NCI-H1694 (cell line): ENCODE results near the gene P2RY10.
"Not testable (repeated sequence)": the region's sequence is repeated elsewhere in the genome, so short reads cannot be mapped to it uniquely, and the experiment has no call there.

Experiments used
- DNase-seq: peaks from one replicate; lab custom pipeline; 2025; lab: John Stamatoyannopoulos, UW

P2RY10 gene, protein sequence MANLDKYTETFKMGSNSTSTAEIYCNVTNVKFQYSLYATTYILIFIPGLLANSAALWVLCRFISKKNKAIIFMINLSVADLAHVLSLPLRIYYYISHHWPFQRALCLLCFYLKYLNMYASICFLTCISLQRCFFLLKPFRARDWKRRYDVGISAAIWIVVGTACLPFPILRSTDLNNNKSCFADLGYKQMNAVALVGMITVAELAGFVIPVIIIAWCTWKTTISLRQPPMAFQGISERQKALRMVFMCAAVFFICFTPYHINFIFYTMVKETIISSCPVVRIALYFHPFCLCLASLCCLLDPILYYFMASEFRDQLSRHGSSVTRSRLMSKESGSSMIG

DNA sequence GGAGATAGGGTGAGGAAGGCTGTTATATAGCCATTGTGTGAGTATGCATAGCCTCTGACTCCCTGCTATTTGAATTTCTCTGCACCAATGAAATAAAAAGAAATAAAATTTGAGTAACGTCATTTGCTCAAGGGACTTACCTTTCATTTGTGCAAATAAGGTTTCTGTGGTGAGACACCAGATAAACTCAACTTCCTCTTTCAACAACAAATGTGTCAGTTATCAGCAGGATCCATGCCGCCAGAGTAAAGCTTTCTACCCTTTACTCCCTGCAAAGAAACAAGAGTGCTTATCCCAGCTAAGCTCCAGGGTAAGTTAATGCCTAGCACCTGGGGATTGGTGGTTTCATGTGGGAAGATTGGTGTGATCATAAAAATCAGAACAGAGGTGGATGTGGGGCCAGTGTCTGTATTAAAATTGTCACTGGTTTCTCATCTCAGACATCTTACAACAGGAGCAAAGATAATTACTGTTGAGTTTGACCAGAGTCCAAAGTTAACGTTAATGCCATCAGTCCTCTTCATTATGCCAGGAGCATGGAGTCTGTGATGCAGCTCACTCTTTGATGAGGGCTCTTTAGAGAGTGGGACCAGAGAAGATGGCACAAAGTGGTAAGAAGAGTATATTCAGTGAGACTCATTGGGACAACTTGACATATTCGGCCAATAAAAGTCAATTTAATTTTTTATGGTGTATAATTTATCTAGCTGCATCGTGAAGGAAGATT, at the start of gene P2RY10:
Gene P2RY10, plus strand, starts transcription at position 206 of the 727 bp plus-strand sequence. CDS start 15,130 bp downstream, outside the sequence.
- DNase-seq: no peak

DNA sequence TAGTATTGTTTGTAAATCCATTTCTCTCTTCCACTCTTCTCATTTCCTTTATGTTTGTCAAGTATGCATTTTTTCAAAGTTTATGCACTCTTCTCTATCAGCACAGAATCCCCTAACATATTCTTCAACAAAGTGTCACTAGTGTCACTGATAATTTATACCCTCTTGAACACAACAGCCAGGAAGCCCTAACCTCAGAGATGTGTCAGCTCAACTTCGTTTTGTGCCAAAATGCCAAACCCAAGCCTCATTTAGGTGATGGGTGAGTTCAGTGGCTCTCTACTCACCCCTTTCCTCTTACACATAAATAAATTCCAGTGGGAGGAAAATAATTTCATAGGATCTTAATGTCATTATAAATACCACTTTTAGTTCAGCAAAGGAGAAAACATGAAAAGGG, 22.4 kb upstream of the P2RY10 start:
- DNase-seq: no peak

DNA sequence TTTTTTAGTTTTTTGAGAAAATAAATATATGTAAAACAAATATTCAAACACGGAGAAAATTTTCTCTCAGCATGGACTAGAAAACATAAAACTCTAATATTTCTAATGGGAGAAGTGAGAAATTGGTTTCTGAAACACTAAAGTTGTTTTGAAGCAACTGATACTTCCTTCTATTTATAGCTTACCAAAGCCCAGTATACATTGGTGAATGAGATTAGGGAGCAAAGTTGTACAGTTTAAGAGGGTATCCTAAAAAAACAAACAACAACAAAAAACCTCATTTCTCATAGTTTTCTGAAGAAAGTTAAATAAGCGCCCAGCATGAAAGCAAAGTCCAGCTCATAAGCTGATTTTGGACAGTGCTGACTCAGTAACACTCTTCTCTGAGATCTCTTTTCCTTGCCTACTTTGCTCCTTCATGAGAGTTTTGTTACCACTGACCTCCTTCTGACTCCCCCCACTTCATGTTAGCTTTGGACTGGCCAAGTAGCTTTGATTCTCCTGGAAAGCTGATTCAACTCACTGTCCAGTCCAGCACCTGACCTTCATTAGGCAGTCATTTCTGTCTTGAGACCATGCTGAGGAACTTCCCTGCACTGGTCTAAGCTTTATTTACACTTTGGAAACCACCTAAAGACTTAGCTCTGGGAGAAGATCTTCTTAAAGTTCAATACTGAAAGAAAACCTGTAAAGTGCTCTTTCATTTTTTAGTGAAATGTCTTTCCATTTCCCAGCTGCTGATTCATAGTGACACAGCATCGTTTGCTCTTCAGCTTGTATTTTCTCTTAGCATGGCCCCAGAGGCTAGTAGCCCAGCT, 21.8 kb upstream of the P2RY10 start:
- DNase-seq: no peak

DNA sequence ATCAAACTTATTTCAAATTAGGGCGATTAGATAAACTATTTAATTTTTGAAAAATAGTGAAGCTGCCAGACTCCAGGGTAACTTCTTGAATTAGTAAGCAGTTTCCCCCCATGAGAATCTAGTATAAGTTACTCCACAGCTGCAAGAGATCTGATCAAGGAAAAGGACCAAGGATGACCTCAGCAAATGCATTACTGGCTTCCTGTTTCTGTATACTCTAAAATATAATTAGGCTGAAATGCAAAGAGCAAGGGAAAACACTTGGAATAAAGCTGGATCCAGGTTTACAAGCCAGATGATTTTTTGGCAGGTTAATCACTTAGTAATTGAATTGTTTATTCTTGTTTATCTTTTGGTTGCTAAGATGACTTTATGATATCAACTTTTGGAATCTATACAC, 13.4 kb upstream of the P2RY10 start:
- no peak for DNase-seq

DNA sequence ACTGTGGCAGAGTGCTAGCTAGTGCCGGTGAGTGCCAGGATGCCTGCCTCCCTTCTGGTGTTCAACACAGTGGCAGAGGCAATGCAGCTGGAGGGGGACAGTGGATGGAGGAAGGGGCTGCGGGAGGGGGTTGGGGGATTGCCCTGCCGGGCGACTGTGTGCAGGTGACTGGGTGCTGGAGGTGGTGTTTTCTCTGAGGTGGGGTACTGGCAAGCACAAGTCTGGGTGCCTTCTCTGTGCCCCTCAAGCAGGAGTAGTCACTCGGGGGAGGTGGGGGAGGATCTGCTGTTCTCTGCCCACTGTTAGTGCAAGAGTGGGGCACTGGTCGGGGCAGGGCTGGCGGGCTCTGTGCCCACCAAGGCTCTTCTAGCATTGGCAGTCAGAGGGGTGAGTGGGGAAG, 10.3 kb upstream of the P2RY10 start:
- DNase-seq: no peak

DNA sequence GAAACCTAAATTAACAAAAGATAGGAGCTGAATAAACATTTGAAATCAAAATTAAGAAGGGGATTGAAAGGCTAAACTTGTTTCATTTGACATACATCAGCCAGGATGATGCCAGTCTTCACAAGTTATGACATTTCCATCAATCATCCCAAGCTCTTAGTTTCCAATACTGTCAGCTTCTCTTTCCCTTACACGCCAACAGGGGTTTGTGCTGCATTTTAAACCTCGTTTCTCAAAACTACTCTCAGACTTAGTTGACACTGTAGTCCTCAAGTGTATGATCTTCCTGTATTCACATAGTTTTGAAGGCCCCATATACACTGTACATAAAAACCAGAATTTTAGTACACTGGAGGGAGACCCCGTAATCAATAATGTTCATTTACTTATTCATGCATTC, 840 bp upstream of the P2RY10 start:
- no peak for DNase-seq

DNA sequence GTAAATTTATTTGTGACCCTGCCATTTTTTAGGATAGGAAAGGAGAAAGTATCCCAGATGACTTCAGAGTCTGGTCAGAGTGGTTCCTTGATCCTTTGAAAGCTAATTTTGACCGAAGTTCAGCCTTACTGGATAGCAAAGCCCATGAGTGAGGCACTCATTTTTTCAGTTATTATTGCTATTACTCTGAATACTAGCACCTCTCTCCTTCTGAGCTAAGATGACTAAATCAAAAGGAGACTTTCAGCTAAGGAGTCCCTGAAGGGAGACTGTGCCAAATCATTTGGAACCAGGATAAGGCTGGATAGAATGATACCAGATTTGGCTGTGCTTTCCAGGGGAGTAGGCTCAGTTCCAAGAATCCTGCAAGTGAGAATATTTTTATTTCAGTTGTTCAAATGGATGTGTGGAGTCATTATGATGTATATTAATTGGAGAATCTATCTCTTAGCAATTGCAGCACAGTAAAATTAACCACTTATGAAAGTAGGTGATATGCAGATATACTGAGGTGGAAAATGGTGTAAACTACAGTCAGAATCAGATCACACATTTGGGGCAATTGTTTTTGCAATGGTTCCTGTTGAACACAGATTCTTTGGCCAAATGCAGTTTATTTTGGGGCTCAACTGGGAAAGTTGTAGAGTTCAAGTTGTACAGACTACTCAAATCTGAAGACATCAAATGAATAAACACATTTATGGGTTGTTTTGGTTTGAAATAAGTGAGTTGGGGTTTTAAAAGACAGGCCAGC, 1.2 kb downstream of the P2RY10 start:
- DNase-seq: no peak

DNA sequence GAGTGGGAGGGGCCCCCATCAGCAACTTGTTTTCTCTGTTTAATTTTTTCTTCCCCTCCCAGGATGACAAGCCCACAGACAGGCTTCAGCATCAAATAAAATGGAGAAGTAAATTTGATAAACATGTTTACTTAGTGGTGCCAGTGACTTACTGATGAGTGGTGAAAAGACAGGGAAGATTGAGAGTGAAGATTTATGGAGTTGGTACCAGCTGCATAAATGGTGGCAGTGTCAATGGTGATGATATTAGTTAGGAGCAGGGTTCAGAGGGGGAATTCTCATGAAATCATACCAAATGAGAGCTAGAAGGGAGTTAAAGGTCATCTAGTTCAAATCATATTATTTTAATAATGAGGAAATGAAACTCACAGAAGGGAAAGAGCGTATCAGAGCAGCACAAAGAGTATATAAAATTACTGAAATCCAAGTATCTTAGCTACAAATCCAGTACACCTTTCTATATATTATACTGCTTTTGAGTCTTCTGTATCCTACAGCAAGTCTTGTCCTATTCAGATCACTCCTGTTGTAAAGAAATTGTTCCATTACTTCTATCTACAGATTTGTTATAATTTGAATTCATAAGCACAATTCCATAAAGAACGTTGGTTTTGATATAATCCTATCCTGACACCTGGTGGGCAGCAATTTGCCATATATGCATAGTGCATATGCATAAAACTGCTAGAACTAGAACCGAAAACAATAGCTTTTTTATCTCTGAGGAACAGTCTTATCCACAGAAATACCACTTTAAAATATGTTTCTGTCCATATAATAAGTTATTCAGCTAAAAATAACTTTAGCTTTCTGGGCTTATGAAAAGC, 5.0 kb downstream of the P2RY10 start:
- no peak for DNase-seq

DNA sequence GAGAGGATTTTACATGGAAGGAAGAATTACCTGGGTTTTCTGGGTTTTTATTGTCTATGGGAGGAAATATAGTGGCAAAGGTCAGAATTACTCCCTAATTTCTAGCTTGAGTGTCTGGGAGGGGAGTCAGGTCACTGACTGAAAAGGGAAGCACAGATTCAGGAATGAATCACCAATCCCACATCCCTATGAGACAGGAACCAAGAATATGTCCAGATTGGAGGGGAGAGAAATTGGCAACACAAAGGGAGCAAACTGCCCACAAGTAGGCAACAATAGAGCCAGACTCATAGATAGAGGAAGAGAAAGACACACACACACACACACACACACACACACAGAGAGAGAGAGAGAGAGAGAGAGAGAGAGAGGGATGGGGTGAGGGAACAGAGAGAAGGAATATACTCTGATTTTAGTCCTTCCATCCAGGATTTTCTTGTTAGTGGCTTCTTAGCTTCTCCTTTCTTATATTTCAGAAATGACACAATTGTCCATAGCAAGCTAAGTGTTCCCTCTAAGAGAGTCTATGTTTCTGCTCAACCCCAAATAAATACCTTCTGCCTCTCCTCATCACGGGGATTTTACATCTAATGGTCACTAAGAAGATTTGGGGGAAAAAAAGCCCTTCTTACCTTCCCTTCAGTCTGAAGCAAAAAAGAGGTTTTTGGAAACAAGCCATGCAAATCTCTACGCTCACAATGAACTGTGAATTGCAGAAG, 12.0 kb downstream of the P2RY10 start:
- no peak for DNase-seq

DNA sequence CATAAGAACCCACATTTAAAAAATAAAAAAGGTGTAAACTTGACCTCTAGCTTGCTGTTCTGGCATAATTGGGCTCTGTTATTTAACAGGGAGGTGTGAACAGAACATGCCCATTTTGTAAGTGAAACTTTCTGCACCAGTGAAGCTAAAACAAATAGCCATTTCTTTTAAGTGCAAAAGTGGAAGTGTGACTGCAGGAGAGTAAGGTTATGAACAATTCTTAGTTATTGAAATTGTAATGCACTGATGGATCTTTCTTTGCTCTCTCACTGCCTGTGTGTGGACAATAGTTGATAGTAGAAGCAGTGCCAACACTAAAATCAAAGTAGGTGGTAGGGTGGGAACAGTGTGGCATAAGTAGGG, 12.6 kb downstream of the P2RY10 start:
- no peak for DNase-seq

DNA sequence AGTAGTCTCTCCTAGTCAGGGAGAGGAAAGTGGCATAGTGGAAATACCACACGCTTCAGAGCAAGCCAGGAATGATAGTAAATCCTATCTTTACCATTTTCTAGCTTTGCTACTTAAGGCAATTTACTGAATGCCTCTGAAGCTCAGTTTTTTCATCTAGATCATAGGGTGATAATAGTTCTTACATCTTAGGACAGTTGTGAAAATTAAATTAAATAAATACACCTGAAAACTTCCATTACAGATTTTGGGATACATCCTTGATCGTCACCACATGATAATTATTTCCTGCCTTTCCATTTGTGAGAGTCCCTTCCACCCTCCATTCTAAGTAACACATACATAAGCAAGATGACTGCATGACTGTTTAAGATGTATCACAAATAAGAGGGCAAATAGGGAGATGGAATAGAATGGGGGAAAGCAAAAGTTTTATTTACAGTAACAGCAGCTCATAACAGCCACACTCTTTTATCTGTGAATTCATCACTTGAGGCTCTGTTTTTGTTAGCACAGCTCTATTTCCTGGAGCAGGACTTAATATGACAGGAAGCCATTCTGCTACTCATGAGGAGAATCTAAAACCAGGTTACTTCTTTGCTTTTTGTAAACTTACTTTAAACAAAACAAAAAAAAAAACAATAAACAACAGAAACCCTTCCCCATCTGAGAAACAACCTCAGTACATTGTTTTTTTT, 13.4 kb downstream of the P2RY10 start:
- no peak for DNase-seq

DNA sequence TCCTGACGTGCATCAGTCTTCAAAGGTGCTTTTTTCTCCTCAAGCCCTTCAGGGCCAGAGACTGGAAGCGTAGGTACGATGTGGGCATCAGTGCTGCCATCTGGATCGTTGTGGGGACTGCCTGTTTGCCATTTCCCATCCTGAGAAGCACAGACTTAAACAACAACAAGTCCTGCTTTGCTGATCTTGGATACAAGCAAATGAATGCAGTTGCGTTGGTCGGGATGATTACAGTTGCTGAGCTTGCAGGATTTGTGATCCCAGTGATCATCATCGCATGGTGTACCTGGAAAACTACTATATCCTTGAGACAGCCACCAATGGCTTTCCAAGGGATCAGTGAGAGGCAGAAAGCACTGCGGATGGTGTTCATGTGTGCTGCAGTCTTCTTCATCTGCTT, 15.7 kb downstream of the P2RY10 start:
- no peak for DNase-seq

DNA sequence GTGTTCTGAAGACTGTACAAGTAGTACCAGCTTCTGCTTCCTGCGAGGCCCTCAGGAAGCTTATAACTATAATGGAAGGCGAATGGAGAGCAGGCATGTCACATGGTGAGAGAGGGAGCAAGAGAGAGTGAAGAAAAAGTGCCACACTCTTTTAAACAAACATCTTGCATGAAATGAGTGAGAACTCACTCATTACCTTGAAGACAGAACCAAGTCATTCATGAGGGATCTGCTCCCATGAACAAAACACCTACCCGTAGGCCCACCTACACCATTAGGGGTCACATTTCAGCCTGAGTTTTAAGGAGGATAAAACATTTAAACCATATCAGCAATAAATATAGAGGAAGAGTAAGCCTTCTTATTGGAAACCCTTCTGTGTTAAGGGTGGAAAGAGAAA, 19.4 kb downstream of the P2RY10 start:
- no peak for DNase-seq

DNA sequence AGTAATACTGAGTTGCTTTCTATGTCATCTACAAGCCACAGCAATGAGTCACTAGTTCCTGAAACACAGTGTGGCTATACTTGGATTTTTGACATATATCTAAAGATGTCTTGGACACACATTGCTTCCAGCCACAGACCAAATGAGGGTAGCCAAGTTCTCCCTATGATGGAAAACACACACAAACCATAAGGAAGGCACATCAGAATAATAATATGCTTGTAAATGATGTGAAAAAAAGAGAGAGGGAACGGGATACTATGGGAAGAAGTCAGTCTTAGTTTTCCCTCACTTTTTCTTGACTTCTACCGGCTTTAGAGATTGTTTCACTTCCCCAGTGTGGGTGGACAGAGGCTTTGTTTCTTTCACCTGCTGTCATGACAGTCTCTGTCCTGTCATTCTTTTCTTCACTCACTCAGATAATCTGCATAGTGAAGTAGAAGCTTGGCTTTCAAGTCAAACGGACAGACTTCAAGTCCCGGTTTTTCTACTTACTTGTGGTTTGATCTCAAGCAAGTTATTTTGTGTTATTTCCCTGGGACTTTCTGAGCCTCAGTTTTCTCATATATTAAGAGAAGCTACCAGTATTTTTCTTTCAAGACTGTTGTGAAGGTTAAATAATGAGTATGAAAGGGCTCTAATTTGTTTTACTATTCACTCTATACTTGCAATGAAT, 34.7 kb downstream of the P2RY10 start:
- DNase-seq: no peak

DNA sequence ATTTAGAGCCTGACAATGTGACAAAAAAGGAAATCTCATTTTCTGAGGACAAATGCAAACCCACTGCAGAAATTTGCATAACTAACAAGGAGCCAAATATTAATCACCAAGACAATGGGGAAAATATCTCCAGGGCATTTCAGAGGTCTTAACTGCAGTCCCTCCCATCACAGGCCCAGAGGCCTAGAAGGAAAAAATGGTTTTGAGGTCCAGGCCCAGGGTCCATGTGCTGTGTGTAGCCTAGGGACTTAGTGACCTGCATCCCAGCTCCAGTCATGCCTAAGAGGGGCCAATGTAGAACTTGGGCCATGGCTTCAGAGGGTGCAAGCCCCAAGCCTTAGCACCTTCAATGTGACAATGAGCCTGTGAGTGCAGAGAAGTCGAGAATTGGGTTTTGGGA, 44.2 kb downstream of the P2RY10 start:
- DNase-seq: no peak

DNA sequence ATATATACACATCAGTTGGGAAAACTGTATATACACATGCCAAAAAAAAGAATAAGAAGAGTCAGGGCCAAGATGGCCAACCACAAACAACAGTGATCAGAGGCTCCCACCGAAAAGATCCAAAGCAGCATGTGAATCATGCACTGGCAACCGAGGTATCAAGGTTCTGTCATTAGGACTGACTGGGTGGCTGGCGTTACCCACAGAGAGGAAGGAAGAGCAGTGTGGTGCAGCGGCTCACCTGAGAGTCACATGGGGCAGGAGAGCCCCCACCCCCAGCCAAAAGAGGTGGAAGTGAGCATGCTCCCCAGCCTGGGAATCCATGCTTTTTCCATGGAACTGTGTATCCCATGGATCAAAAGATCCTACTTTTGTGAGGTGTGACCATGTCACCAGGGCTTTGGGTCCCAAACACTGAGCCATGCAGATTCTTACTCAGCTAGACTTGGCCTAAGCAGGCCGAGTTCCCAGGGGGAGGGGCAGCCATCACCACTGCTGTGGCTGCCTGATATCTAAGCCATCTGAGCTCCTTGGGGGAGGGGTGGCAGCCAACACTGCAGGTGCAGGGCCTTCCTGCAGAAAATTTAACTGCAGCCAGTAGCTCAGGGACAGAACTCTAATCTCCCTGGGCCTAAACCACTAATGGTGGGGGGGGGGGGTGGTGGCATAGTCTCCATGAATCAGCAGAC, 52.8 kb downstream of the P2RY10 start:
- DNase-seq: no peak

DNA sequence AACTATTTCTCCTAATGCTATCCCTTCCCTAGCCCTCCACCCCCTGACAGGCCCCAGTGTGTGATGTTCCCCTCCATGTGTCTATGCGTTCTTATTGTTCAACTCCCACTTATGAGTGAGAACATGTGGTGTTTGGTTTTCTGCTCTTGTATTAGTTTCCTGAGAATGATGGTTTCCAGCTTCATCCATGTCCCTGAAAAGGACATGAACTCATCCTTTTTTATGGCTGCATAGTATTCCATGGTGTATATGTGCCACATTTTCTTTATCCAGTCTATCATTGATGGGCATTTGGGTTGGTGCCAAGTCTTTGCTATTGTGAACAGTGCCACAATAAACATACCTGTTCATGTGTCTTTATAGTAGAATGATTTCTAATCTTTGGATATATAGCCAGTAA, 62.3 kb downstream of the P2RY10 start:
- DNase-seq: not testable (repeated sequence)
